Cardiac fibroblast (primary cell): ENCODE measurements around the gene HS2ST1.

ENCODE experiments used
- DNase-seq, 2 donors: peaks; one replicate each; pipeline versions ENCODE4 v3.0.0 to v3.0.0-alpha.2; 2010; ENCODE audit warnings: low read depth in 2 of 2
- H3K4me3 ChIP-seq, 2 donors: replicated peaks in 1 of 2; 1 replicate in 1 of 2; 2 replicates in 1 of 2; pipeline ENCODE4 v1.5.1; 2011; ENCODE audit warnings: low read depth in 2 of 2, low read length in 2 of 2, mild to moderate bottlenecking in 2 of 2, moderate library complexity in 1 of 2
- TF ChIP-seq, protein P1 (sequence below): IDR thresholded peaks from one replicate; pipeline ENCODE4 v1.5.1; 2011; ENCODE audit warnings: low read depth, mild to moderate bottlenecking, low read length, inconsistent platforms

Gene HS2ST1

DNA sequence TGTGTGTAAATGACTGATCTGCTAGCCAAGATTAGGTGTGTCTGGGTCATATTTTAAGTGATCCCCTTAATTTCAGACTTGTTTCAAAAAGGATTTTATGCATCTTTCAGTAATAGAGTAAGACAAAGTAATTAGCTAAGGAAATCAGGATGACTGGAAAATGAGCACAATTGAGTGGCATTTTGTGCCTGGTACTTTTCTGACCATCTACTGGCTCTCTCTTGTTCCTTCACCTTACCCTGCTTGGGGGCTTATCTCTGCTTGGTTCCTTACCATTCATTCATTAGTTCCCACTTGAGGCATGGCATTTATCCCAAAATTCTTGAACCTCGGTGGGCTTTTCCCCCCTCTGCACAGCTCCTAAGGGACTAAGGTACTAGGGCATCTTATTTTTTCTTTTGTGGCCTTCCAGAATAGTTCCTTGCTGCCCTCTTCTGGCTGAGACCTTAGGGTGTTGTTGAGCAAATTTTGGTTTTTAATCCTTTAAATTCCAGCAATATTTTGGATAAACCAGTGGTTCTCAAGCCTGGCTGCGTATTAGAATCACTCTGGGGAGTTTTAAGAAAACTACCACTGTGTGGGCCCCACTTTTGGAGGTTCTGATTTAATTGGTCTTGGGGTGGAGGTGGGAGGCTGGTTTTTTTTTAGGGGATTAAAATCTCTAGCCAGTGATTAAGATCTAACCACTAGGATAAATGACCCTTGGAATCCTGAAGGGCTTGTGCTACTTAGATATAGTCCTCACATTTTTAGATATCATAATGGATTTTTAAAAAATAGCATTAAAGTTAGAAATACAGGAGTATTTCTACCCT is 50.8 kb downstream of the HS2ST1 start:
- TF ChIP-seq, protein P1, sequence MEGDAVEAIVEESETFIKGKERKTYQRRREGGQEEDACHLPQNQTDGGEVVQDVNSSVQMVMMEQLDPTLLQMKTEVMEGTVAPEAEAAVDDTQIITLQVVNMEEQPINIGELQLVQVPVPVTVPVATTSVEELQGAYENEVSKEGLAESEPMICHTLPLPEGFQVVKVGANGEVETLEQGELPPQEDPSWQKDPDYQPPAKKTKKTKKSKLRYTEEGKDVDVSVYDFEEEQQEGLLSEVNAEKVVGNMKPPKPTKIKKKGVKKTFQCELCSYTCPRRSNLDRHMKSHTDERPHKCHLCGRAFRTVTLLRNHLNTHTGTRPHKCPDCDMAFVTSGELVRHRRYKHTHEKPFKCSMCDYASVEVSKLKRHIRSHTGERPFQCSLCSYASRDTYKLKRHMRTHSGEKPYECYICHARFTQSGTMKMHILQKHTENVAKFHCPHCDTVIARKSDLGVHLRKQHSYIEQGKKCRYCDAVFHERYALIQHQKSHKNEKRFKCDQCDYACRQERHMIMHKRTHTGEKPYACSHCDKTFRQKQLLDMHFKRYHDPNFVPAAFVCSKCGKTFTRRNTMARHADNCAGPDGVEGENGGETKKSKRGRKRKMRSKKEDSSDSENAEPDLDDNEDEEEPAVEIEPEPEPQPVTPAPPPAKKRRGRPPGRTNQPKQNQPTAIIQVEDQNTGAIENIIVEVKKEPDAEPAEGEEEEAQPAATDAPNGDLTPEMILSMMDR, result peak; percentile 79
- DNase-seq, result peak; percentile 67 to 73
- no peak overlapping the region for H3K4me3 ChIP-seq

DNA sequence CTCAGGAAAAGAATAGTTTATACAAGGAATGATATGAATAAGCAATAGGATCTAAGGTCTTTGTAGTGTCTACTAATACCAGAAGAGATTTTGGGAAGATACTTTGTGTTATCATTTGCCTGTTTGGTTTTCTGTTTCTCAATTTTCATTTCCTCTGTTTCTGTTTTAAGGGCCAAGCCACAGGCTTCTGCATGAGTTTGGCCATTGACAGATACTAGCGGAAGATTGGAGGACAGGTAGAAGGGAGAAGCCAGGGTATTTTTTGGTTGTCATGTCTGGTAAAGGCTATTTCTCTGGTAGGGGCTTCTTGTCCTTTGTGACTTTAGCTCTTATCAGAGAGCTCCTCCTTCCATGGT is 51.4 kb downstream of the HS2ST1 start:
- no peak overlapping the region for H3K4me3 ChIP-seq
- no peak for DNase-seq
- TF ChIP-seq, protein P1, result no peak

DNA sequence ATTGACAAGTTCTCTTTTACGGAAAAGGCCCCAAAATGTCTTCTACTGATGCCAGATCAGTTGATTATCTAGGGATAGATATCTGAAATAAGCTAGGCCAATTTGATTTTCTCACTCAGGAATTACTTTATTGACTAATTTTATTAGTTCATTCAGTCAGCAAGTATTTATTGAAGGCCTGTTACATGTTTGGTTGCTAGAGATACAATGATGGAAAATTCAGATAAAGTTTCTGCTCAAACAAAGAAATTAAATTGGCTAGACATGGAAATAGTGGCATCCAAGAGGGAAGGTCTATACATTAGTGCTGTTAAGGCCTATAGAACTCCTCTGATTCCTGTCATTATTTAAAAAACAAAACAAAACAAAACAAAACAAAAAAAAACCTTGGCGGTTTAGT is 56.5 kb downstream of the HS2ST1 start:
- DNase-seq, result no peak
- TF ChIP-seq, protein P1, result no peak
- H3K4me3 ChIP-seq, result no peak overlapping the region

DNA sequence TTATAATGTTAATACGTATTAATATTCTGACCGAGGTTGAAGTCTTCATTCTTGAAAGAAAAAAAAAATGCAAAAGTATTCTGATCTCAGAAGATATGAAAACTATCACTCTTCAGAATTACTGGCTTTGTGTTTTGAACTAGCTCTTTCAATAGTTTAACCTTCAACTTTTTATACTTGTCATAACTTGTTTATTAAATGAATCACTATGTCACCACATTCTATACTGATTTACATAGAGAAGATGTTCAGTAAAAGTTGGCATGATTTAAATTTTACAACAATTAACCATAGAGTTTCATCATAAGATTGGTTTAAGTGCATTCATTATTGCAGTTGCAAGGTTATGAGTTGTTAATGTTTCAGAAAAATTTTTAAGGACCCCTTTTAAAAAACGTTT is 57.3 kb downstream of the HS2ST1 start:
- TF ChIP-seq, protein P1, result no peak
- no peak overlapping the region for H3K4me3 ChIP-seq
- DNase-seq, result no peak

DNA sequence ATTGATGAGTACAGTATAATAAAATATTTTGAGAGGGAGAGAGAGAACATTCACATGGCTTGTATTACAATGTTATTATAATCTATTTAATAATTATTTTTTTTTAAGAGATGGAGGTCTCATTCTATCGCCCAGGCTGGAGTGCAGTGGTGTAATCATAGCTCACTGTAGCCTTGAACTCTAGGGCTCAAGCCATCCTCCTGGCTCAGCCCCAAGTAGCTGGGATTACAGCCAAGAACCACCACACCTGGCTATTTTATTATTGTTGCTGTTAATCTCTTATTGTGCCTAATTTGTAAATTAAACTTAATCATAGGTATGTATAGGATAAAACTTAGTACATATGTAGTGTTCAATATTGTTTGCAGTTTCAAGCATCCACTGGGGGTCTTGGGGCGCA is 57.8 kb downstream of the HS2ST1 start:
- TF ChIP-seq, protein P1, result no peak
- H3K4me3 ChIP-seq, result no peak overlapping the region
- no peak for DNase-seq

DNA sequence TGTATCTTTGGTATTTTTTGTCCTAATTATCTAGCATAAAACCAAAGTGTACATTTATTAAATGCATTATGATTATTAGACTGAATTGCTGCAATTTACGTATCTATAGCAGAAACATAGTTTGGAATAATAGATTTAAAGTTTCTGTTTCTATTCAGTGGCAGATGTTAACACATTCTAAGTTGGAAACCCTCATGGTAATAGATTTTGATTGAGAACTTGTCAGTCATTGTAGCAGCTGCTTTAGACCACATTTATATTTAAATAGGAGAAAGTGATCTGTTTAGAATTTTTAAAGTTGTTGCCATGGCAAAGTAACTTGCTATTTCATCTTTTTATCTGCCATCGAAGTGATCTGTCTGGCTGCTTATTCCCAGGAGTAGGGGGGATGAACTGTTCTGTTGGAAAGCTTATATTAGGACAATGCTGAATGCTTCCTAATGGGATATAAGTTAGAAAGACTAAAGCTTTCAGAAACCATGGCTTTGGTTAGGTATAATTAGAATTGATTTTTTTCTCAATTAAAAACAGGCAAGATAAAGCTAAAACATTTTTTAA is 61.6 kb downstream of the HS2ST1 start:
- TF ChIP-seq, protein P1, result no peak
- no peak for DNase-seq
- H3K4me3 ChIP-seq, result no peak overlapping the region

DNA sequence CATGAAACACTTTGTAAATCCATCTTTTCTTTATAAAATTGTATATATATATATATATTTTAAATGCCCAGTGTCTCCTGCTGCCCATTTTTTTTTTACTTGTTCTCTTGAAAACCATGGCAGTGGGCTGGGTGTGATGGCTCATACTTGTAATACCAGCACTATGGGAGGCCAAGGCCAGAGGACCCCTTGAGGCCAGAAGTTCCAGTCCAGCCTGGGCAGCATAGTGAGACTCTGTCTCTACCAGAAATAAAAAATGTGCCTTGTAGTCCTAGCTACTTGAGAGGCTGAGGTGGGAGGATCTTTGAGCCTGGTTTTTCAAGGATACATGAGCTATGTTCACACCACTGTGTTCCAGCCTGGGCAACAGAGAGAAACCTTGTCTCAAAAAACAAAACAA is 62.2 kb downstream of the HS2ST1 start:
- no peak overlapping the region for H3K4me3 ChIP-seq
- DNase-seq, result no peak

More for the DNA sequence above, 62.2 kb downstream of the HS2ST1 start:
- TF ChIP-seq, protein P1, result no peak
